GM12865 (cell line): Measurements from ENCODE around the gene FRAS1.

Experiments
- DNase-seq: peaks from one replicate; pipeline ENCODE4 v3.0.0; 2010; ENCODE audit warnings: low read depth
- H3K4me3 ChIP-seq: 2 replicates; pipeline ENCODE4 v1.5.1; 2011; ENCODE audit warnings: mild to moderate bottlenecking, low read depth, low read length, control low read depth
- CTCF ChIP-seq: IDR thresholded peaks from 2 replicates; pipeline ENCODE4 v1.5.1; 2011; ENCODE audit warnings: low read length, control low read depth, low read depth, inconsistent platforms; ENCODE audit not compliant: insufficient read depth; ENCODE audit errors: missing control alignments

FRAS1 gene

GRCh38 chr4:78409612-78410202 lies 352.6 kb downstream of the FRAS1 start:
- no peak overlapping the region for H3K4me3 ChIP-seq
- no peak for TF ChIP-seq CTCF
- DNase-seq = no peak

GRCh38 chr4:78410225-78410624 lies 353.1 kb downstream of the FRAS1 start:
- no peak for DNase-seq
- H3K4me3 ChIP-seq = no peak overlapping the region
- TF ChIP-seq CTCF = no peak

GRCh38 chr4:78410676-78411075 lies 353.6 kb downstream of the FRAS1 start:
- no peak for DNase-seq
- H3K4me3 ChIP-seq = no peak overlapping the region
- no peak for TF ChIP-seq CTCF

GRCh38 chr4:78414116-78414515 lies 357.0 kb downstream of the FRAS1 start:
- no peak for TF ChIP-seq CTCF
- no peak for DNase-seq
- H3K4me3 ChIP-seq = no peak overlapping the region

GRCh38 chr4:78417603-78418002 lies 360.5 kb downstream of the FRAS1 start:
- no peak for TF ChIP-seq CTCF
- no peak for DNase-seq
- no peak overlapping the region for H3K4me3 ChIP-seq

GRCh38 chr4:78418406-78418805 lies 361.3 kb downstream of the FRAS1 start:
- no peak for TF ChIP-seq CTCF
- DNase-seq = no peak
- H3K4me3 ChIP-seq = no peak overlapping the region

- no peak overlapping the region for H3K4me3 ChIP-seq
- DNase-seq = no peak
- TF ChIP-seq CTCF = no peak
Observed at GRCh38 chr4:78423790-78424189, 366.7 kb downstream of the FRAS1 start.
